OCI-LY1 (cell line): Measurements from ENCODE around the gene COL4A4.
A peak's percentile ranks its signal among the peaks of the same experiment; 100 is the strongest.

Source experiments
- H2AFZ ChIP-seq: fragments of 200-600 bp; sonication (generic), shearing (Covaris generic); 2 replicates; pipeline ENCODE4 v1.6.0; 2014; ENCODE audit warnings: antibody characterized with exemption, mild to moderate bottlenecking, low read length
- H3F3A ChIP-seq: fragments of 200-600 bp; sonication (generic), shearing (Covaris generic); 2 replicates; pipeline ENCODE4 v1.6.0; 2014; ENCODE audit warnings: mild to moderate bottlenecking, antibody characterized with exemption, low read length, moderate library complexity; ENCODE audit not compliant: insufficient read depth
- H3K27ac ChIP-seq: fragments of 200-600 bp; sonication (generic); 2 replicates; pipeline ENCODE4 v1.5.1; 2014; ENCODE audit warnings: low read length, mixed run types, mild to moderate bottlenecking, low read depth; ENCODE audit not compliant: poor library complexity, severe bottlenecking
- H3K27me3 ChIP-seq: fragments of 200-600 bp; sonication (generic); 2 replicates; pipeline ENCODE4 v1.6.0; 2014; ENCODE audit warnings: antibody characterized with exemption, mild to moderate bottlenecking, low read length, moderate library complexity; ENCODE audit not compliant: insufficient read depth
- H3K36me3 ChIP-seq: fragments of 200-600 bp; sonication (generic); 2 replicates; pipeline ENCODE4 v1.6.1; 2014; ENCODE audit warnings: mild to moderate bottlenecking, antibody characterized with exemption, low read length, moderate library complexity, mixed read lengths; ENCODE audit not compliant: insufficient read depth
- H3K4me1 ChIP-seq: fragments of 200-600 bp; sonication (generic); 2 replicates; pipeline ENCODE4 v1.5.1; 2014; ENCODE audit warnings: mild to moderate bottlenecking, low read length, moderate library complexity; ENCODE audit not compliant: insufficient read depth, severe bottlenecking
- H3K4me2 ChIP-seq: fragments of 200-600 bp; sonication (generic), shearing (Covaris generic); 2 replicates; pipeline ENCODE4 v1.6.1; 2014; ENCODE audit warnings: low read length
- H3K4me3 ChIP-seq: fragments of 200-600 bp; sonication (generic); 2 replicates; pipeline ENCODE4 v1.5.1; 2014; ENCODE audit warnings: low read length, low read depth, mild to moderate bottlenecking, mixed read lengths; ENCODE audit not compliant: poor library complexity, severe bottlenecking
- H3K79me2 ChIP-seq: fragments of 200-600 bp; shearing (Covaris generic); 2 replicates; pipeline ENCODE4 v1.6.1; 2016; ENCODE audit warnings: mixed run types, low read length, mixed read lengths; ENCODE audit not compliant: insufficient read depth
- H3K9ac ChIP-seq: fragments of 200-600 bp; sonication (generic), shearing (Covaris generic); 2 replicates; pipeline ENCODE4 v1.6.1; 2014; ENCODE audit warnings: mild to moderate bottlenecking, low read length, mixed read lengths
- H3K9me2 ChIP-seq: fragments of 200-600 bp; sonication (generic), shearing (Covaris generic); 2 replicates; pipeline ENCODE4 v1.6.1; 2014; ENCODE audit warnings: low read depth, mild to moderate bottlenecking, low read length, mixed read lengths
- H3K9me3 ChIP-seq: fragments of 200-600 bp; shearing (Covaris generic); 2 replicates; pipeline ENCODE4 v1.6.1; 2014; ENCODE audit warnings: low read length, mixed read lengths
- H4K20me1 ChIP-seq: fragments of 200-600 bp; sonication (generic), shearing (Covaris generic); 2 replicates; pipeline ENCODE4 v1.6.0; 2016; ENCODE audit warnings: mild to moderate bottlenecking, low read length; ENCODE audit not compliant: insufficient read depth
- CTCF ChIP-seq: fragments of 200-600 bp; sonication (generic), shearing (Covaris generic); IDR thresholded peaks from 2 replicates; pipeline ENCODE4 v1.5.1; 2017; ENCODE audit warnings: mild to moderate bottlenecking, antibody characterized with exemption, low read length, moderate library complexity, mixed read lengths
- EZH2 ChIP-seq: fragments of 200-600 bp; sonication (generic), shearing (Covaris generic); IDR thresholded peaks from 2 replicates; pipeline ENCODE4 v1.8.0; 2017; ENCODE audit warnings: borderline replicate concordance, mixed run types, mild to moderate bottlenecking, antibody characterized with exemption, low read length, moderate library complexity, mixed read lengths

The COL4A4 gene

GRCh38 chr2:226999661-227000060 is 164.3 kb downstream of the COL4A4 start:
- Histone ChIP-seq H3K4me2 (no peak overlapping the region), H2AFZ (no peak overlapping the region), H3K27ac (no peak overlapping the region), H3K9ac (no peak overlapping the region), H3K4me1 (no peaks in the 10 kb centered on the region), H3K9me2 (no peaks in the 10 kb centered on the region), H4K20me1 (no peaks in the 10 kb centered on the region), H3K9me3 (0 out of 2 replicates have a peak, but pooled peaks cover 3% of the 10 kb centered on the region), H3K4me3 (no peak overlapping the region), H3K27me3 (no peaks in the 10 kb centered on the region), H3K36me3 (peaks cover 53% of the 10 kb centered on the region), H3F3A (no peaks in the 10 kb centered on the region), H3K79me2 (no peaks in the 10 kb centered on the region)
- TF ChIP-seq CTCF: no peak
- TF ChIP-seq EZH2: no peak

- H3K27me3 ChIP-seq: no peaks in the 10 kb centered on the region
- no peaks in the 10 kb centered on the region for H3K79me2 ChIP-seq
- H3K27ac ChIP-seq: no peak overlapping the region
- TF ChIP-seq EZH2 (no peak), CTCF (no peak)
- no peak overlapping the region for H3K4me2 ChIP-seq
- H2AFZ ChIP-seq: no peak overlapping the region
- H3K4me3 ChIP-seq: no peak overlapping the region
- H4K20me1 ChIP-seq: no peaks in the 10 kb centered on the region
- H3K9ac ChIP-seq: no peak overlapping the region
- no peaks in the 10 kb centered on the region for H3F3A ChIP-seq
- no peaks in the 10 kb centered on the region for H3K4me1 ChIP-seq
- peaks cover 35% of the 10 kb centered on the region for H3K36me3 ChIP-seq
- no peaks in the 10 kb centered on the region for H3K9me2 ChIP-seq
- H3K9me3 ChIP-seq: 0 out of 2 replicates have a peak, but pooled peaks cover 3% of the 10 kb centered on the region
Measured at GRCh38 chr2:226995625-226996041, 168.4 kb downstream of the COL4A4 start.

- Histone ChIP-seq H3K9me3 (no peaks in the 10 kb centered on the region), H3K27me3 (no peaks in the 10 kb centered on the region), H3K4me2 (no peak overlapping the region), H3K9ac (no peak overlapping the region), H3K4me1 (no peaks in the 10 kb centered on the region), H3K9me2 (no peaks in the 10 kb centered on the region), H3F3A (no peaks in the 10 kb centered on the region), H4K20me1 (no peaks in the 10 kb centered on the region), H3K79me2 (no peaks in the 10 kb centered on the region), H3K36me3 (peaks cover 26% of the 10 kb centered on the region), H3K4me3 (no peak overlapping the region), H3K27ac (no peak overlapping the region), H2AFZ (no peak overlapping the region)
- TF ChIP-seq EZH2 (no peak), CTCF (peak; percentile 34; the same call in 1 of the 2 replicates)
Measured at GRCh38 chr2:226994775-226995174, 169.2 kb downstream of the COL4A4 start.
